Upper lobe of left lung (tissue), 4 donors: ENCODE data around the gene GAP43.

Experiments
- CTCF ChIP-seq, 6 experiments: fragments of 450-650 bp in 4 of 6; fragments of 200-600 bp in 2 of 6; sonication (generic) in 2 of 6; IDR thresholded peaks; one replicate each; pipeline ENCODE4 v1.5.1; 2016 to 2019; ENCODE audit warnings: antibody characterized with exemption in 6 of 6
- EP300 ChIP-seq, 4 donors: sonication (generic); formaldehyde crosslinking; IDR thresholded peaks; one replicate each; pipeline ENCODE4 v1.5.1; 2017; ENCODE audit warnings: antibody characterized with exemption in 4 of 4, control low read depth in 2 of 4
- POLR2A ChIP-seq, 4 donors: fragments of 450-650 bp; IDR thresholded peaks; one replicate each; pipeline ENCODE4 v1.5.1; 2016 to 2017; ENCODE audit warnings: antibody characterized with exemption in 4 of 4, mild to moderate bottlenecking in 2 of 4
- POLR2AphosphoS5 ChIP-seq, 2 donors: sonication (generic); formaldehyde crosslinking; IDR thresholded peaks; one replicate each; pipeline ENCODE4 v1.5.1; 2017; ENCODE audit warnings: antibody characterized with exemption in 2 of 2

GRCh38 chr3:115626721-115627120 is 3.4 kb downstream of the GAP43 start:
- no peak for TF ChIP-seq CTCF (IDR thresholded peaks at IDR 0.05)
- no peak for TF ChIP-seq POLR2AphosphoS5 (IDR thresholded peaks at IDR 0.05)
- TF ChIP-seq POLR2A (IDR thresholded peaks at IDR 0.05), result no peak
- TF ChIP-seq EP300 (IDR thresholded peaks at IDR 0.05), result no peak
